HuH-7.5 (cell line): Measurements from ENCODE around the gene CIDEB.

ENCODE experiments used
- DNase-seq: peaks from one replicate; pipeline ENCODE4 v3.0.0; 2011; ENCODE audit warnings: low spot score

CIDEB gene

DNA sequence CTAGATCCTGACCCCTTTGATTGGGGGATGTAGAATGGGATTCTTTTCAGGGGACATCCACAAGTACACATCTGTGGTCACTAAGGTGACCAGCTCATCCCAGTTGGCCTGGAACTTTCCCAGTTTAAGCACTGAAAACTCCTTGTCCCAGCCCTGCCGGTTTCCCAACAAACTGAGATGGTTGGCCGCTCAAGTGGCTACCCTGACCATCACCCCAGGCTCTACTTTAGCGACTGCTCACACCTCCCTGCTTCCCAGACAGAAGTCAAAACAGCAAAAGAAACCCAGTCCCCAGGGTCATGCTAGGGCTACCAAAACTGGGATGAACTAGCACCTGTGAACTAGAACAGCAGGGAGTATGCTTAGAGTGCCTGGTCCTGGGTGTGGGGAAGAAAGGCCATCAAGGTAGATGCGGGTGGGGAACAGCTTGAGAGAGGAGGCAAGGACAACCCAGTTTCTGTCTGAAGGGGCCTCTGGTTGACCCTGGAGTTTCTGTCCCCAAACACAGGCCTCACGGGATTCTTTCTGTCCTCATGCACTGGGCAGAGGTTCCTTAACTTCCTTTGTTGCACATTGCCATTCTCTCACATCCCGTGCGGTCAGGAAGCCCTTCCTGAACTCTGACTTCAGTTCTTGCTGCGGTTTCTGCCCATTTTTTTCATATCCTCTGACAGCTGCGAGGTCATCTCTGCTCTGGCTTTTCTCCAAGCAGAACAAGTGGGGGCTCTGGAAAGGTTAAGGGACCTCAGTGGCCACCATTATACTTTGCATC lies 5.1 kb upstream of the CIDEB start:
- DNase-seq = no peak

DNA sequence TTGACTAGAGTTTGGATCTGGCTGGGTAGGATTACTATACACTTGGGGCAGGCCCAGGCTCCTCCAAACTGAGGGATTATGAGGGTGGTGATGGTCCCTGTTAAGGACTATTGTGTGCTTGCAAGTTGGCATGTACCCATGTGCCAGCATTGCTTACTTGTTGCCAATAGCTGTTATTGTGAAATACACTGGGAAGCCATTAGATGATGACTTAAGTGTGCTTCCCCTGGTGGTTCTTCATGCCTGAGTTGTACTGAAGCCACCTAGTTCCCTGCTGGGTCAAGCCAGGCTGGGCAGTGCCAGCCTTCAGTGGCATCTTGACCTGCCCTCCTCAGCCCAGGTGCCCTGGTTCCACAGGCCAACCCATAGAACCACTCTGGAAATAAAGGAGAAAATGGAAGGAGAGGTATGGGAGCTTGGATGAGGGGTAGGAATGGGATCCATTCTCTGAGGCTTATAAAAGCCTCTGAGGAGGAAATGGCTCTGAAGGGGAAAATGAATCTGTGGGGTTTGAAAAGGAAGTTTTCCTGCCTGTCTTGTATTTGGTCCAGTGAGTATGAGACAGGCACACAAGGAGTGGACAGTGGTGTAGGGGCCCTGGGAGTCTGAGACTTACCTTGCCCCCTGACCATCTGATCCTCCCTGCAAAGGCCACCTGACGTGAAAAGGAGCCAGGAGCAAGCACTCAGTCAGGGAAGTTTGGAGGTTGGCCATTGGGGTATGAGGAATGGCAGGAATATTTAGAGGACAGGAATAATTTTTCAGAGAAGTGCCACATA lies 4.2 kb upstream of the CIDEB start:
- DNase-seq = no peak

DNA sequence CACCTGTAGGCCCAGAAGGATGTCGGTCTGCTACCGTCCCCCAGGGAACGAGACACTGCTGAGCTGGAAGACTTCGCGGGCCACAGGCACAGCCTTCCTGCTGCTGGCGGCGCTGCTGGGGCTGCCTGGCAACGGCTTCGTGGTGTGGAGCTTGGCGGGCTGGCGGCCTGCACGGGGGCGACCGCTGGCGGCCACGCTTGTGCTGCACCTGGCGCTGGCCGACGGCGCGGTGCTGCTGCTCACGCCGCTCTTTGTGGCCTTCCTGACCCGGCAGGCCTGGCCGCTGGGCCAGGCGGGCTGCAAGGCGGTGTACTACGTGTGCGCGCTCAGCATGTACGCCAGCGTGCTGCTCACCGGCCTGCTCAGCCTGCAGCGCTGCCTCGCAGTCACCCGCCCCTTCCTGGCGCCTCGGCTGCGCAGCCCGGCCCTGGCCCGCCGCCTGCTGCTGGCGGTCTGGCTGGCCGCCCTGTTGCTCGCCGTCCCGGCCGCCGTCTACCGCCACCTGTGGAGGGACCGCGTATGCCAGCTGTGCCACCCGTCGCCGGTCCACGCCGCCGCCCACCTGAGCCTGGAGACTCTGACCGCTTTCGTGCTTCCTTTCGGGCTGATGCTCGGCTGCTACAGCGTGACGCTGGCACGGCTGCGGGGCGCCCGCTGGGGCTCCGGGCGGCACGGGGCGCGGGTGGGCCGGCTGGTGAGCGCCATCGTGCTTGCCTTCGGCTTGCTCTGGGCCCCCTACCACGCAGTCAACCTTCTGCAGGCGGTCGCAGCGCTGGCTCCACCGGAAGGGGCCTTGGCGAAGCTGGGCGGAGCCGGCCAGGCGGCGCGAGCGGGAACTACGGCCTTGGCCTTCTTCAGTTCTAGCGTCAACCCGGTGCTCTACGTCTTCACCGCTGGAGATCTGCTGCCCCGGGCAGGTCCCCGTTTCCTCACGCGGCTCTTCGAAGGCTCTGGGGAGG lies 3.1 kb upstream of the CIDEB start, which contains the start of gene LTB4R:
TSS of gene LTB4R (plus strand) at position 857 of the 959 bp plus-strand sequence. CDS start 4,150 bp downstream, outside the sequence.
- DNase-seq = no peak

- DNase-seq = no peak
Measured at GRCh38 chr14:24310265-24310645, 2.5 kb upstream of the CIDEB start.

- no peak for DNase-seq
Measured at GRCh38 chr14:24309538-24310264, 1.9 kb upstream of the CIDEB start, which contains the start of gene LTB4R2. LTB4R2 (plus strand) TSS chr14:24310140; CDS start chr14:24310665, 525 bp downstream.

- DNase-seq = no peak
Measured at GRCh38 chr14:24308342-24309124, 756 bp upstream of the CIDEB start.

DNA sequence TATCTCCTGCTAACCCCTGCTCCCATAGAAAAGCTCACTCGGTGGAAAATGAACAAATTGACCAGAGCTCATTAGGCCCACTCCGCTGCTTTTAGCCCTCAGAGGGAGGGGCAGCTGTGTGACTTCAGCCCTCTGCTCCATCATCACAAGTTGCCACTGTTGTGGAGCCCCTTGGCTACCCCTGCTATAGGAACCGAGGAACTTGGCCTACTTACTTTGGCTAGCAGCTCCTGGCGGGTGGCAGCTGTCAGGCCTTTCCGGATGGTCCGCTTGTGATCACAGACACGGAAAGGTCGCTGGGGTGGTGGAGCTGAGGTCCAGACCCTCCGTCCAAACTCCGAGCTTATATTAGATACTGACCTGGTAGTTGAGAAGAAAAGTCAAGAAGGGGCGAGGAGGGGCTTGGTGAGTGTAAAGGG lies 612 bp downstream of the CIDEB start:
- DNase-seq = no peak

- DNase-seq = no peak
Measured at GRCh38 chr14:24304019-24304387, 3.8 kb downstream of the CIDEB start.

DNA sequence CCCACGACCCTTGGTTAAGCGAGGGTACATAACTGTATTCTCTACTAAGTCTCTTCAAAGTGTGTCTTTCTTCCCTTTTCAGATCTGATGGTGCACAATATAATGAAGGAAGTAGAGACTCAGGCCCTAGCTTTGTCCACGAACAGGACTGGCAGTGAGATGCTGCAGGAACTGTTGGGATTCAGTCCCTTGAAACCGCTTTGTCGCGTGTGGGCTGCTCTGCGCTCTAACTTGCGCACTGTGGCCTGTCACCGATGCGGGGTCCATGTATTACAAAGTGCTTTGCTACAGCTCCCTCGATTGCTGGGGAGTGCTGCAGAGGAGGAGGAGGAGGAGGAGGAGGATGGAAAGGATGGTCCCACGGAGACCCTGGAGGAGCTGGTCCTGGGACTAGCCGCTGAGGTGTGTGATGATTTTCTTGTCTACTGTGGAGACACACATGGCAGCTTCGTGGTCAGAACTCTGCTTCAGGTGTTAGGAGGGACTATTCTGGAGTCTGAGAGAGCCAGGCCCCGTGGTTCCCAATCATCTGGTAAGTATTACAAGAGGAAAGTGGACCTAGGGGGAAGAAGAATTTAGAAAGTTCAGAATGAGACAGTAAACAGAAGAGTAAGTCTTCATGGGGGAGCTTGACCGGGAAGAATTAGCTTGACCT lies 7.3 kb downstream of the CIDEB start:
- DNase-seq = no peak

DNA sequence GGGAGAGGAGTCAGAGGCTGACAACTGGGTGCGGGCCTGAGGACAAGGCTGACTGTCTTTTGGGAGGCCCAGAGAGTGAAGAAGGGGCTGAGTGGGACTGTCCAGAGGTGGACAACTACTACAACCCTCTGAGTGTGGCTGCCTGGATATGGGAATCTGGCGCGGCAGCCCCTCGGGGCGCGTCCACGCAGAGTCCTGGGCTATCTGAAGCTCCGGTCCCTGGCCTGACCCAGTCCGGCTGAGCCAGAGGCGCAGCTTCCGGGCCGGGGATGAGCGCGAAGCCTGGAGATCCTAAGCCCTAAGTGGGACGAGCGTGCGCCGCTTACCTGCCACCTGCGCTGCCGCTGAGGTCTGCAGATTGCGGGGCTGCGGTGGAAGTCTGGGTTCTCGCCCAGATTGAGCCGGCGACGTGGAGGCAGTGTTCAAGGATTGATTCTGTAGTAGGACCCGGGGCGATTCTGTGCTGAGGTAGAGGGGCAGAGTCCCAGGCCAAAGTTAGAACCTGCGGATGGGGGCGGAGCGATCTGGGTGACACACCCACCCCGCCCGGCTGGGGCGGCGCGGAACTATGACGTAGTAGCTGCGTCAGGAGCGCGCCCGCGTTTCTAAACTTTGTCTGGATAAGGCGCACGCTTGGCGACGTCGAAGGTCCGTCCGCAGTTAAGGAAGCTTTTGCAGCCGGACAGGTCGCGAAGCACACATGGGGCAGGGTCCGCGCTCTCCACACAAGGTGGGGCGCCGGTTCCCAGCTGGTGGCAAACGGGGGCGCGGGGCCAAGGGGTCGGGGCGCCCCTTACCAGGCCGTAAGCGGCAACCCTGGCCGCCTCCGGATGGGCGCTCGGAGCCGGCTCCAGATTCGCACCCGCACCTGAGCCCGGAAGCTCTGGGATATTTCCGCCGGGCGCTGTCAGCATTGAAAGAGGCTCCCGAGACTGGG lies 8.3 kb downstream of the CIDEB start, which contains the start of the genes DHRS1 and NOP9:
TSS of gene DHRS1 (minus strand) at position 526 of the 937 bp plus-strand sequence. CDS start 674 bp downstream, outside the sequence.
TSS of gene NOP9 (plus strand) at position 596 of the 937 bp plus-strand sequence. CDS start at position 701, 105 bp downstream.
- peak; percentile 87 for DNase-seq

DNA sequence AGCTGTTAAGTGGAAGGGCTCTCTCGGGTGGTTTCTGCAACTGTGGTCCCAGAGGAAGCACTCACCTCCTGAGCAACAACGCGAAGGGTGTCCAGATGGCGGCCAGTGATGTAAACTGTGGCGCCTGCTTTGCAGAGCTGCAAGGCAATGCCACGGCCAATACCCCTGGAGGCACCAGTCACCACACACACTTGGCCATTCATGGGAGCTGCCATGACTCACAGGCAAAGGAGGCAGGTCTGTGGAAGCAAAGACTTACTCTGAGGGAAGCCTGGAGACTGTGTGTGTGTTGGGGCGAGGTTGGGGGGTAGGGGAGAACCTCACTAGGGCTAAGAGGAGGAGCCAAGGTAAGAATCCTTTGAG lies 8.9 kb downstream of the CIDEB start:
- no peak for DNase-seq

- no peak for DNase-seq
Measured at GRCh38 chr14:24297190-24297964, 10.4 kb downstream of the CIDEB start.

DNA sequence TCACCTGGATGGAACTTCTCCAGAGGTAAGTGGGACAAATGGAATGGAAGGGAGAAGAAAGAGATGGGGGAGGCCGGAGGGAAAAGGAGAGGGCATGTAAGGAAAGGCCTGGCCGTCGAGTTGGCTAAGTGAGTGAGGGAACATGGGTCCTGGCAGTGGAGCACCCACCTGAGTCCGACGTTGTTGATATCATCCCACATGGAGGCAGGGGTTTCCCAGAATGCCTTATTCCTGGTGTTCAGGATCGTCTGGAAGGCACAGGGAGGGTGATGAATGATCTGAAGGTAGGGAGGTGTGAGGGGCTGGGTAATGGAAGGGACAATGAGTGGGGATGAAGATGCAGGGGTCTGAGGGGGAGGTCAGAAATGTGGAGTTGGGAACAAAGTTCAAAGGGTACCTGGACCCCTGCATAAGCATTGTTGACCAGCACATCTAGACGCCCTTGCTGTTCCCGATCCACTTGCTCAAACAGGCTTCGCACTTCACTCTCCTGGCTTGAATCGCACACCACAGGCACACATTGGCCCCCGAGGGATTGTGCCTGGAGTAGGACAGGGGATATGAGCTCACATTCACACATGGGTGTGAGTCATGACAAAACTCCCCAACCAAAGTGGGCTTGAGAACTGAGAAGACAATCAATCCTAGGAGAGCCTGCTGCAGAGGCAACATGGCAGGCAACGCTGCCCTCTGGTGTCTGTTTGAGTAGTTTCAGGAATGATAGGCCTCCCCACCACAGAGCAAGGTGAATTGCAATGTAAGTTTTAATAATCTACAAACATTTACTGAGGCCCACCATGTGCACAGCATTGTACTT lies 11.2 kb downstream of the CIDEB start:
- peak; percentile 70 for DNase-seq

DNA sequence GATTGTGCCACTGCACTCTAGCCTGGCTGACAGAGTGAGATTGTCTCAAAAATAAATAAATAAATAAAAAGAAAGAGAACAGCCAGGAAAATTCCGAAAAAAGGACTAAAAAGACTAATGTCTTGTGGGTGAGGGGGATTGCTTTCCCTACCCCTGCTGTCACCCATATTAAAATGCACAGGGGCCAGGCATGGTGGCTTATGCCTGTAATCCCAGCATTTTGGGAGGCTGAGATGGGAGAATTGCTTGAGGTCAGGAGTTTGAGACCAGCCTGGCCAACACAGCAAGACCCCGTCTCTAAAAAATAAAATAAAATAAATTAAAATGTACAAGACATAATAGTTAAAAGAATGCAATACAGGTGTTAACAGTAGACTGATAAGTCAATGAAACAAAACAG lies 14.3 kb downstream of the CIDEB start:
- DNase-seq = no peak

DNA sequence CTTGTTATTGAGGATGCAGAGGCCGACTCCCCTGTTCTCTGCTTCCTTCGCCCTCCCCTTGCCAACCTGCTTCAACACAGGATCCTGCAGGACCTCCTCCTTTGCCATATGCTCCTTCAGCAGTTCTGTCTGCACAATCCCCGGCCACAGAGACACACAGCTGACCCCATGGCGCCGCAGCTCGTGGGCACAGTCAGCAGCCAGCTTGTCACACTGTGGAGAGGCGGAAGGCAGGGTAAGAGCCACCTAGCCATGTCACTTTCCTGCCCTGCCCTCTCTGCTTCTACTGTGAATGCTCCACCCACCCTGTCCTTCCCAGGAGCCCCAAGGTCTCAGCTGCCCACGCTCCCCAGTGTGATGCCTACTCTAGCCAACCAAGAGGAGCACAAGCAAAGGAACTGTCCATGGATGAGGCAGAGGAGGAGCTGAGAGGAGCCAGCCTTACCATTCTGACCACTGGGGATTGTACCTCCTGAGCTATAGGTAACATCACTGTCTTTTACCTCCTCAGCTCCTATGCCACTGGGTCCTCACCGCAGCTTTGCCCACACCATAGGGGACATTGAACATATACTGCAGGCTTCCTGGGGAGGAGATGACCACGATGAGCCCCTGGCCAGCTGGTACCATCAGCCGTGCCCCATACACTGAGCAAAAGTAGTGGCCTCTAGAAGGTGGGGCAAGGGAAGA lies 15.5 kb downstream of the CIDEB start:
- no peak for DNase-seq

DNA sequence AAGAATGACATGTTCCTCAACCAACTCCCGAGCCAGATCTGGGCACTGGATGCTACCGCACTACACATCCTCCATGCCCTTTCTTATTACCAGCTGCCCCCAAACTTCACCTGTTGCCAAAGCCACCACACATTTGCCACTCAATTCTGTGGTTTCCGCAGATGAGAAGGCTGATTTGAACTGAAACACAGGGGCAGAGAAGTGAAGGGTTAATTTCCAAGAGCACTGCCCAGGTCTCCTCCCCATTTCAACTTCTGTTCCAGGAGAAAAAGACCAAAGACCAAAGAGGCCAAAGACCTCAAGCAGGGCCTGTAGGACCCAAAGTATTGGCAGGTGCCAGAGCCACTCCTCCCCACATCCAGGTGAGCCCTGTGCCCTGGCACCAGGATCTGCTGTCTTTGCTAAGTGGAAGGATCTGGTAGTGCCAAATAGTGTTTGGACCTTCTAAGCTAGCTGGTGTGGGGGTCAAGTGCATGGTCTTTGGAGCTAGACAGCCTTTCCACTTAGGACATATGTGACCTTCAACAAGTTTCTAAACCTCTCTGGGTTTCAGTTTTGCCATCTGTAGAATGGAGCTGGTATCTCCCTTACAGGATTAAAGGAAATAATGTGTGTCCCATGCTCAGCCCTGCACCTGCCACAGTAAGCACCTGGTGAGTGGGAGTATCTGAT lies 16.2 kb downstream of the CIDEB start:
- DNase-seq = no peak
